PC-9 (cell line): Measurements from ENCODE around the gene LRSAM1. TPM values are rescaled to one million over a fixed set of nuclear protein-coding genes. Genes with fewer than 3 reads are reported as not detected.

Experiments
- BruUV-seq: library from RNA; stranded (reverse); fragments of 400-500 nt; replicated peaks from 2 replicates; lab custom pipeline; 2021; lab: Mats Ljungman, UMichigan
- CTCF ChIA-PET: fragments of 300-600 bp; sonication (Branson Sonifier 250); formaldehyde crosslinking; loops from one replicate; lab custom pipeline; 2022; ENCODE audit warnings: antibody characterized with exemption; lab: Charles Lee
- POLR2A ChIA-PET: fragments of 300-600 bp; sonication (Branson Sonifier 250); formaldehyde crosslinking; loops from one replicate; lab custom pipeline; 2022; ENCODE audit warnings: antibody characterized with exemption; ENCODE audit not compliant: unreplicated experiment; lab: Charles Lee
- DNase-seq, 2 experiments: peaks; one replicate each; pipeline versions ENCODE4 v3.0.0 to v3.0.0-alpha.2; 2015 to 2022; ENCODE audit warnings: mixed read lengths in 1 of 2
- H2AFZ ChIP-seq: fragments of 200-600 bp; sonication (generic); 2 replicates; pipeline ENCODE4 v1.8.1; 2017; ENCODE audit warnings: antibody characterized with exemption
- H3F3A ChIP-seq: fragments of 200-600 bp; sonication (generic); 2 replicates; pipeline ENCODE4 v1.8.1; 2017; ENCODE audit warnings: antibody characterized with exemption, mild to moderate bottlenecking, low read depth; ENCODE audit not compliant: insufficient read depth
- H3K27ac ChIP-seq: fragments of 200-600 bp; sonication (generic); 2 replicates; pipeline ENCODE4 v1.6.1; 2016; ENCODE audit warnings: mixed run types
- H3K27me3 ChIP-seq: fragments of 200-600 bp; sonication (generic); 2 replicates; pipeline ENCODE4 v1.6.1; 2016; ENCODE audit warnings: low read depth, mixed run types; ENCODE audit not compliant: insufficient read depth
- H3K36me3 ChIP-seq: fragments of 200-600 bp; sonication (generic); 2 replicates; pipeline ENCODE4 v1.6.1; 2016; ENCODE audit warnings: low read depth, mixed run types
- H3K4me1 ChIP-seq: fragments of 200-600 bp; sonication (generic); replicated peaks from 2 replicates; pipeline ENCODE4 v1.6.1; 2016; ENCODE audit warnings: mixed run types; ENCODE audit not compliant: insufficient read depth
- H3K4me2 ChIP-seq: fragments of 200-600 bp; sonication (generic); 2 replicates; pipeline ENCODE4 v1.6.1; 2017; ENCODE audit warnings: mixed run types
- H3K4me3 ChIP-seq: fragments of 200-600 bp; sonication (generic); 2 replicates; pipeline ENCODE4 v1.6.1; 2016; ENCODE audit warnings: mixed run types
- H3K79me2 ChIP-seq: fragments of 200-600 bp; sonication (generic); 2 replicates; pipeline ENCODE4 v1.6.1; 2017; ENCODE audit warnings: low read depth, mixed run types
- H3K9me2 ChIP-seq: fragments of 200-600 bp; sonication (generic); 2 replicates; pipeline ENCODE4 v1.8.1; 2017; ENCODE audit warnings: mild to moderate bottlenecking; ENCODE audit not compliant: insufficient read depth
- H3K9me3 ChIP-seq: fragments of 200-600 bp; sonication (generic); 2 replicates; pipeline ENCODE4 v1.8.1; 2016; ENCODE audit warnings: low read depth; ENCODE audit not compliant: insufficient read depth
- H4K20me1 ChIP-seq: fragments of 200-600 bp; sonication (generic); 2 replicates; pipeline ENCODE4 v1.8.1; 2017; ENCODE audit not compliant: insufficient read depth
- EZH2 ChIP-seq: fragments of 200-600 bp; sonication (generic); IDR thresholded peaks from 2 replicates; pipeline ENCODE4 v1.8.0; 2017; ENCODE audit warnings: antibody characterized with exemption, low read depth
- intact Hi-C: fragments of 100-400 bp; cut with micrococcal nuclease; formaldehyde crosslinking; loops from one replicate; pipeline ENCODE4 v1.10.0; 2022; ENCODE audit not compliant: unreplicated experiment
- total RNA-seq: library from RNA; stranded (reverse); gene quantifications from 2 replicates; pipeline ENCODE4 v1.2.3, GENCODE V29; 2021
- TF ChIP-seq, protein P1 (sequence below): fragments of 200-600 bp; sonication (generic); conservative IDR thresholded peaks from 2 replicates; pipeline ENCODE4 v1.6.1; 2017; ENCODE audit warnings: mixed run types, antibody characterized with exemption, mild to moderate bottlenecking, moderate library complexity

The LRSAM1 gene
- total RNA-seq, 1 experiment from 2014 or later: 44.0 TPM

DNA sequence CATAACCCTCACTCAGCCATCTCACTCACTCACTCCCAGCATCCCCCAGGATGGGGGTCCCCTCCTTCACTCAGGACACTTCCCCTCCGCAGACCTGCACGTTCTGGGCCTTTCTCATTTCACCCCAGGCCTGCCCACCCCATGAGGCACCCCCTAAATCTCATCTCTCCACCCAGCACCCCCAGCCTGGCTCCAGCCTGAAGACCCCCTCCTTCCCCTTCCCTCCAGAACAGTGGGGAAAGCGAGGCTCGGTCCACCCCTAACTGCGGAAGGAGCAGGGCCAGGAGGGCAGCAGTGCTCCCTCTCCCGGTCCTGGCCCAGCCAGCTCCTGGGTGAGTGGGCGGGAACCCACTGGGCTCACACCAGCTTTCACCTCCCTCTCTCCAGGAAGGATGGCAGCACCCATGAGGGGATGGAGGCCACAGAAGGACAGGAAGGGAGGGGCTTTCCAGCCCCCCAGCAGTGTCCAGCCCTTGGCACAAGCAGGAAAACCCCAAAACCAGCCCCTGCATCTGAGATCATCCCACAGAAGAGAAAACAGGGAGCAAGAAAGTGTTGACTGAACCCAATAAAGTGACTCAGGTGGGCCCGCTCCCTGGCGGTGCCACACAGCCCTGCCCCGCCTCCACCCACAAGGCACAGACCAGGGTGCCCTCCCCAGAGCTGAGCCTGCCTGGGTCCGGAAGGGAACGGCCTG is 55.0 kb downstream of the LRSAM1 start:
- ChIA-PET POLR2A (no interaction called here), CTCF (no interaction called here)
- no peak overlapping the region for H3K4me2 ChIP-seq
- no peaks in the 10 kb centered on the region for H3K27me3 ChIP-seq
- BruUV-seq: TSS peak; percentile 58
- H3K36me3 ChIP-seq: peaks cover 6% of the 10 kb centered on the region; the same call in 1 of the 2 replicates
- no peaks in the 10 kb centered on the region for H4K20me1 ChIP-seq
- H2AFZ ChIP-seq: no peak overlapping the region
- peaks cover 23% of the 10 kb centered on the region; the same call in 1 of the 2 replicates for H3F3A ChIP-seq
- no peaks in the 10 kb centered on the region for H3K9me2 ChIP-seq
- H3K27ac ChIP-seq: no peak overlapping the region
- DNase-seq: no peak
- H3K4me1 ChIP-seq: no peaks in the 10 kb centered on the region
- H3K4me3 ChIP-seq: no peak overlapping the region
- H3K9me3 ChIP-seq: no peaks in the 10 kb centered on the region
- no peak for TF ChIP-seq EZH2
- TF ChIP-seq, protein P1, sequence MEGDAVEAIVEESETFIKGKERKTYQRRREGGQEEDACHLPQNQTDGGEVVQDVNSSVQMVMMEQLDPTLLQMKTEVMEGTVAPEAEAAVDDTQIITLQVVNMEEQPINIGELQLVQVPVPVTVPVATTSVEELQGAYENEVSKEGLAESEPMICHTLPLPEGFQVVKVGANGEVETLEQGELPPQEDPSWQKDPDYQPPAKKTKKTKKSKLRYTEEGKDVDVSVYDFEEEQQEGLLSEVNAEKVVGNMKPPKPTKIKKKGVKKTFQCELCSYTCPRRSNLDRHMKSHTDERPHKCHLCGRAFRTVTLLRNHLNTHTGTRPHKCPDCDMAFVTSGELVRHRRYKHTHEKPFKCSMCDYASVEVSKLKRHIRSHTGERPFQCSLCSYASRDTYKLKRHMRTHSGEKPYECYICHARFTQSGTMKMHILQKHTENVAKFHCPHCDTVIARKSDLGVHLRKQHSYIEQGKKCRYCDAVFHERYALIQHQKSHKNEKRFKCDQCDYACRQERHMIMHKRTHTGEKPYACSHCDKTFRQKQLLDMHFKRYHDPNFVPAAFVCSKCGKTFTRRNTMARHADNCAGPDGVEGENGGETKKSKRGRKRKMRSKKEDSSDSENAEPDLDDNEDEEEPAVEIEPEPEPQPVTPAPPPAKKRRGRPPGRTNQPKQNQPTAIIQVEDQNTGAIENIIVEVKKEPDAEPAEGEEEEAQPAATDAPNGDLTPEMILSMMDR: peak; percentile 35; the same call in 1 of the 2 replicates
- intact Hi-C loops: no loop called here
- H3K79me2 ChIP-seq: no peaks in the 10 kb centered on the region

DNA sequence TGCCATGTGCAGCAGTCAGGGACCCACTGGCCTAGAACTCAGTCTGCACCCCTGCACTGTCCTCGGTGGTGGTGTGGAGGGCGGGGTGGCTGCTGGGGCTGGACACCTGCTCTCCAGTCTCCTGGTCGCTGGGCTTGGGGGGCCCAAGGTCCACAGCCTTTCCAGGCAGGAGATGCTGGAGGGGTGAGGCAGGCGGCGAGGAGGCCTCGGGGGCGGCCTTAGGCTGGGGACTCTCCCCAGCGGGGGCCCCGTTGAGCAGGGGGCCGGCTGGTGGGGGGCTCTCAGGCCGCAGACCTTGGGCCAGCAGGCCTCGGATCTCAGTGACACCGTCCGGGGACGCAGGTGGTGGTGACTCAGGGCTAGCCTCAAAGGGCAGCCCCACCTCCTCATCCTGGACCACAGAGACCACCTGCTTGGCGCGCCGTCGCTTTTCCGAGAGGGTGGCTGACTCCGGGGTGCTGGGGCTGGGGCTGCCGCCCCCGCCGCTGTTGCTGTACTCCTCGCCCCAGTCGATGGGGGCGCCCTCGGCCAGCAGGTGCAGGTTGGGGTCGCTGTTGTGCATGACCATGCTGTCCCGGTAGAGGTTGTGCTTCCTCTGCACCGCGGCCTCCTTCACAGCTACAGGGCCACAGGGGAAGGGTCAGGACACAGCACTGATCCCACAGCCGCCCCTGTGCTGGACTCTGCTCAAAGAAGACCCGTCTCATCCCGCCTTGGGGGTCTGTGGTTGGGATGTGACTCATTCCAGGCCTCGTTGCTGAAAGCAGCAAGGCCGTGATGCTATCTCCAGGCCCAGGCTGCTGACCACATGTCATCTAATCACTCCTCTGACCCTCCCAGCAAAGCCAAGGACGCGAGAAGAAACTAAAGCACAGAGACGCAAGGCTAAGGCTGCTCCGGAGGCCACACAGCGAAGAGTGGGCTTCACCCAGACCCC is 55.8 kb downstream of the LRSAM1 start:
- DNase-seq: no peak
- no peak overlapping the region for H2AFZ ChIP-seq
- H3K4me3 ChIP-seq: no peak overlapping the region
- no peaks in the 10 kb centered on the region for H3K4me1 ChIP-seq
- H3K4me2 ChIP-seq: no peak overlapping the region
- BruUV-seq: no TSS peak
- no peak overlapping the region for H3K27ac ChIP-seq
- H4K20me1 ChIP-seq: peaks cover 5% of the 10 kb centered on the region; the same call in 1 of the 2 replicates
- peaks cover 16% of the 10 kb centered on the region; the same call in 1 of the 2 replicates for H3F3A ChIP-seq
- no peaks in the 10 kb centered on the region for H3K9me3 ChIP-seq
- H3K9me2 ChIP-seq: no peaks in the 10 kb centered on the region
- POLR2A ChIA-PET: no interaction called here
- TF ChIP-seq, protein P1: no peak
- no peak for TF ChIP-seq EZH2
- CTCF ChIA-PET: no interaction called here
- intact Hi-C loops: no loop called here
- peaks cover 4% of the 10 kb centered on the region; the same call in 1 of the 2 replicates for H3K79me2 ChIP-seq
- H3K27me3 ChIP-seq: no peaks in the 10 kb centered on the region
- H3K36me3 ChIP-seq: peaks cover 12% of the 10 kb centered on the region; the same call in 1 of the 2 replicates
